H9 (cell line): ENCODE results near the gene USP28. TPM values are rescaled to one million over a fixed set of nuclear protein-coding genes. Genes with fewer than 3 reads are reported as not detected.

Experiments
- DNase-seq: peaks from one replicate; pipeline ENCODE4 v3.0.0-alpha.2; 2017
- H2AFZ ChIP-seq: one replicate; pipeline ENCODE4 v1.6.1; 2013; ENCODE audit warnings: mild to moderate bottlenecking, low read length, control low read depth, moderate library complexity
- H2AK5ac ChIP-seq: 2 replicates; pipeline ENCODE4 v1.6.1; 2013; ENCODE audit warnings: low read length, control low read depth, mixed read lengths; ENCODE audit not compliant: insufficient read length
- H2BK120ac ChIP-seq: one replicate; pipeline ENCODE4 v1.6.1; 2013; ENCODE audit warnings: low read depth, mild to moderate bottlenecking, low read length, control low read depth, inconsistent platforms; ENCODE audit not compliant: poor library complexity, severe bottlenecking
- H2BK12ac ChIP-seq: 2 replicates; pipeline ENCODE4 v1.6.1; 2013; ENCODE audit warnings: low read length, control low read depth, mixed read lengths, low read depth; ENCODE audit not compliant: insufficient read length
- H2BK15ac ChIP-seq: 2 replicates; pipeline ENCODE4 v1.6.1; 2013; ENCODE audit warnings: low read depth, low read length, control low read depth
- H2BK20ac ChIP-seq: one replicate; pipeline ENCODE4 v1.6.1; 2013; ENCODE audit warnings: low read depth, mild to moderate bottlenecking, low read length, control low read depth, inconsistent platforms; ENCODE audit not compliant: poor library complexity, severe bottlenecking
- H2BK5ac ChIP-seq: 2 replicates; pipeline ENCODE4 v1.6.1; 2013; ENCODE audit warnings: low read length, control low read depth, mixed read lengths; ENCODE audit not compliant: insufficient read length
- H3K14ac ChIP-seq: 2 replicates; pipeline ENCODE4 v1.6.1; 2013; ENCODE audit warnings: low read length, control low read depth; ENCODE audit not compliant: insufficient read depth
- H3K18ac ChIP-seq: 2 replicates; pipeline ENCODE4 v1.6.1; 2013; ENCODE audit warnings: low read depth, mild to moderate bottlenecking, mixed read lengths, low read length, control low read depth; ENCODE audit not compliant: insufficient read length
- H3K23ac ChIP-seq: 2 replicates; pipeline ENCODE4 v1.6.1; 2013; ENCODE audit warnings: low read length, control low read depth, mixed read lengths, low read depth; ENCODE audit not compliant: insufficient read length
- H3K23me2 ChIP-seq: 2 replicates; pipeline ENCODE4 v1.6.1; 2013; ENCODE audit warnings: low read depth, mild to moderate bottlenecking, mixed read lengths, low read length, control low read depth; ENCODE audit not compliant: insufficient read length, poor library complexity, severe bottlenecking
- H3K27ac ChIP-seq: 2 replicates; pipeline ENCODE4 v1.5.1; 2013; ENCODE audit warnings: low read length, control low read depth, mixed read lengths, low read depth; ENCODE audit not compliant: insufficient read length
- H3K27me3 ChIP-seq: 2 replicates; pipeline ENCODE4 v1.6.1; 2013; ENCODE audit warnings: low read length, control low read depth, inconsistent platforms; ENCODE audit not compliant: insufficient read depth
- H3K4ac ChIP-seq: 2 replicates; pipeline ENCODE4 v1.6.1; 2013; ENCODE audit warnings: low read depth, mild to moderate bottlenecking, control low read depth, inconsistent platforms, low read length, moderate library complexity
- H3K4me1 ChIP-seq: 2 replicates; pipeline ENCODE4 v1.6.1; 2013; ENCODE audit warnings: low read length, control low read depth, inconsistent platforms; ENCODE audit not compliant: insufficient read depth
- H3K4me2 ChIP-seq: 2 replicates; pipeline ENCODE4 v1.6.1; 2013; ENCODE audit warnings: low read length, control low read depth, mixed read lengths; ENCODE audit not compliant: insufficient read length, insufficient read depth
- H3K56ac ChIP-seq: 2 replicates; pipeline ENCODE4 v1.6.1; 2013; ENCODE audit warnings: low read depth, mild to moderate bottlenecking, mixed read lengths, low read length, control low read depth; ENCODE audit not compliant: insufficient read length
- H3K79me1 ChIP-seq: 2 replicates; pipeline ENCODE4 v1.6.1; 2013; ENCODE audit warnings: low read depth, mild to moderate bottlenecking, moderate library complexity, low read length, control low read depth, inconsistent platforms; ENCODE audit not compliant: insufficient read depth, poor library complexity, severe bottlenecking
- H3K79me2 ChIP-seq: 2 replicates; pipeline ENCODE4 v1.6.1; 2013; ENCODE audit warnings: low read length, control low read depth, inconsistent platforms; ENCODE audit not compliant: insufficient read depth
- H3K9ac ChIP-seq: 2 replicates; pipeline ENCODE4 v1.6.1; 2013; ENCODE audit warnings: low read length, control low read depth, mixed read lengths; ENCODE audit not compliant: insufficient read length; ENCODE audit errors: extremely low read depth
- H3K9me3 ChIP-seq: one replicate; pipeline ENCODE4 v1.6.1; 2013; ENCODE audit warnings: low read depth, low read length, inconsistent platforms; ENCODE audit not compliant: control insufficient read depth
- H3T11ph ChIP-seq: one replicate; pipeline ENCODE4 v1.6.1; 2013; ENCODE audit warnings: mild to moderate bottlenecking, low read length, control low read depth, inconsistent platforms
- H4K20me1 ChIP-seq: one replicate; pipeline ENCODE4 v1.6.1; 2013; ENCODE audit not compliant: control insufficient read depth, insufficient read length, insufficient read depth
- H4K5ac ChIP-seq: 2 replicates; pipeline ENCODE4 v1.6.1; 2013; ENCODE audit warnings: low read depth, mild to moderate bottlenecking, mixed read lengths, low read length, control low read depth; ENCODE audit not compliant: insufficient read length
- H4K8ac ChIP-seq: replicated peaks from 2 replicates; pipeline ENCODE4 v1.6.1; 2013; ENCODE audit warnings: low read length, control low read depth, mixed read lengths, low read depth; ENCODE audit not compliant: insufficient read length
- H4K91ac ChIP-seq: 2 replicates; pipeline ENCODE4 v1.6.1; 2013; ENCODE audit warnings: low read depth, mild to moderate bottlenecking, moderate library complexity, mixed read lengths, low read length, control low read depth; ENCODE audit not compliant: insufficient read length
- H3K27ac Mint-ChIP-seq, 3 experiments: 2 replicates in 2 of 3; 3 replicates in 1 of 3; pipeline ENCODE4 v1.8.0; 2020 to 2021; ENCODE audit warnings: mixed read lengths in 3 of 3, mild to moderate bottlenecking in 1 of 3, moderate library complexity in 1 of 3
- H3K27me3 Mint-ChIP-seq: 2 replicates; pipeline ENCODE4 v1.8.0; 2021; ENCODE audit warnings: low read depth, mild to moderate bottlenecking, moderate library complexity, mixed read lengths
- H3K36me3 Mint-ChIP-seq, 3 experiments: 2 replicates in 2 of 3; 3 replicates in 1 of 3; pipeline ENCODE4 v1.8.0; 2020 to 2021; ENCODE audit warnings: low read depth in 3 of 3, mixed read lengths in 3 of 3; ENCODE audit not compliant: insufficient read depth in 1 of 3
- H3K4me1 Mint-ChIP-seq, 2 experiments: 2 replicates each; pipeline ENCODE4 v1.8.0; 2020; ENCODE audit warnings: mixed read lengths in 2 of 2
- H3K4me3 Mint-ChIP-seq, 2 experiments: 2 replicates in 1 of 2; 3 replicates in 1 of 2; pipeline ENCODE4 v1.8.0; 2020 to 2021; ENCODE audit warnings: mild to moderate bottlenecking in 2 of 2, mixed read lengths in 2 of 2, moderate library complexity in 1 of 2
- H3K9me3 Mint-ChIP-seq, 2 experiments: 2 replicates in 1 of 2; 3 replicates in 1 of 2; pipeline ENCODE4 v1.8.0; 2020; ENCODE audit warnings: mild to moderate bottlenecking in 2 of 2, mixed read lengths in 2 of 2, moderate library complexity in 1 of 2
- CTCF ChIP-seq: fragments of 200-600 bp; sonication (generic); conservative IDR thresholded peaks from 3 replicates; pipeline ENCODE4 v1.8.0; 2021; ENCODE audit warnings: antibody characterized with exemption, mild to moderate bottlenecking
- total RNA-seq: library from RNA; stranded (reverse); gene quantifications from 2 replicates; pipeline ENCODE4 v1.2.1, GENCODE V29; 2021

USP28 gene
- total RNA-seq, 1 experiment from 2014 or later: 107 TPM

- Mint-ChIP-seq H3K36me3 (peaks cover 57 to 94% (median 67%) of the 10 kb centered on the region in 3 experiments), H3K27me3 (no peaks in the 10 kb centered on the region), H3K4me3 (no peak overlapping the region), H3K9me3 (no peaks in the 10 kb centered on the region), H3K27ac (no peak overlapping the region), H3K4me1 (no peaks in the 10 kb centered on the region)
- Histone ChIP-seq H3K27ac (no peak overlapping the region), H3K4me1 (no peaks in the 10 kb centered on the region), H3K79me1 (no peaks in the 10 kb centered on the region), H3T11ph (no peak overlapping the region), H4K5ac (no peak overlapping the region), H2AK5ac (no peak overlapping the region), H3K9ac (no peak overlapping the region), H3K27me3 (no peaks in the 10 kb centered on the region), H3K23me2 (no peaks in the 10 kb centered on the region), H2BK15ac (no peak overlapping the region), H3K23ac (no peak overlapping the region), H3K4ac (no peak overlapping the region), H4K8ac (no peak overlapping the region), H3K4me2 (no peak overlapping the region), H3K14ac (no peak overlapping the region), H2BK20ac (no peak overlapping the region), H3K9me3 (no peaks in the 10 kb centered on the region), H3K18ac (no peak overlapping the region), H3K56ac (no peak overlapping the region), H2BK12ac (no peak overlapping the region), H2BK5ac (no peak overlapping the region), H3K79me2 (no peaks in the 10 kb centered on the region), H2AFZ (no peak overlapping the region), H2BK120ac (no peak overlapping the region), H4K20me1 (no peaks in the 10 kb centered on the region), H4K91ac (no peak overlapping the region)
- TF ChIP-seq CTCF: no peak
- no peak for DNase-seq
Observed at GRCh38 chr11:113802621-113803020, 72.8 kb downstream of the USP28 start.
